ENCODE results near the gene DCAF7. TPM values are rescaled to one million over a fixed set of nuclear protein-coding genes. Genes with fewer than 3 reads are reported as not detected.

DCAF7 gene
- total and polyA plus RNA-seq, 2 of the 4 experiments (the other 2 are of a cell fraction) = 40.9 to 52.8 TPM

DNA sequence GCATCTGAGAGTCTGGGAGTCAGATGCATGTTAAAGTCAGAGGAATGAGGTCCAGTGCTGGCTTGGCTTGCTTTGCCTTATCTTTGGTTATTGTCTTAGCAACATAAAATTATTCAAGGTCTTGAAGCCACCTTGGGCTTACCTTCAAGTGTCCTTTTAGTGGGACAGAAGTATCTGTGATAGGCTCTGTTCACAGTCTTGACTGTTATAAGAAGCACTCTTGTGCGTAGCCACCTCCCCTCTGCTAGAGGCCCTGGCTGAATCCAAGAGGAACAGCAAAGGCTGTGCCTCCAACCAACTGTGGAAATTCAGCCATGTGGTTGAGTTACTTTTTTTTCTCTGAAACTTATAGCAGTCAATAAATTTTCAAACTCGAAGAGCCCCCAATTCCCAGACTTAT is 63.4 kb downstream of the DCAF7 start:
- H3K4me1 ChIP-seq (ENCODE audit: control insufficient read depth, insufficient read depth, low read length) = no peaks in the 10 kb centered on the region
- TF ChIP-seq CEBPB (IDR thresholded peaks at IDR 0.05; ENCODE audit: low read depth, low read length) = no peak
- TF ChIP-seq, protein P1, sequence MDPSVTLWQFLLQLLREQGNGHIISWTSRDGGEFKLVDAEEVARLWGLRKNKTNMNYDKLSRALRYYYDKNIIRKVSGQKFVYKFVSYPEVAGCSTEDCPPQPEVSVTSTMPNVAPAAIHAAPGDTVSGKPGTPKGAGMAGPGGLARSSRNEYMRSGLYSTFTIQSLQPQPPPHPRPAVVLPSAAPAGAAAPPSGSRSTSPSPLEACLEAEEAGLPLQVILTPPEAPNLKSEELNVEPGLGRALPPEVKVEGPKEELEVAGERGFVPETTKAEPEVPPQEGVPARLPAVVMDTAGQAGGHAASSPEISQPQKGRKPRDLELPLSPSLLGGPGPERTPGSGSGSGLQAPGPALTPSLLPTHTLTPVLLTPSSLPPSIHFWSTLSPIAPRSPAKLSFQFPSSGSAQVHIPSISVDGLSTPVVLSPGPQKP (IDR thresholded peaks at IDR 0.05; ENCODE audit: borderline replicate concordance, low read depth, low read length) = no peak
- TF ChIP-seq MXI1 (IDR thresholded peaks at IDR 0.05; ENCODE audit: borderline replicate concordance, low read depth, low read length) = no peak
- TF ChIP-seq SMC3 (IDR thresholded peaks at IDR 0.05; ENCODE audit: low read depth, low read length) = no peak
- no peak for TF ChIP-seq CHD1 (IDR thresholded peaks at IDR 0.05; ENCODE audit: low read depth, low read length)
- no peak for TF ChIP-seq RFX5 (IDR thresholded peaks at IDR 0.05; ENCODE audit: low read depth, low read length)
- no peak for TF ChIP-seq RCOR1 (IDR thresholded peaks at IDR 0.05; ENCODE audit: insufficient replicate concordance, low read length)
- in situ Hi-C loops (cut with MboI; ENCODE audit: low sequenced_read_pairs) = loop anchor here (5.0 kb wide), 1 partner anchor 191 kb away; no protein-coding TSS in a partner anchor
- peaks cover 6% of the 10 kb centered on the region for H3K36me3 ChIP-seq (ENCODE audit: control insufficient read depth, insufficient read depth, low read length)
- no peak overlapping the region for H2AK9ac ChIP-seq (replicated peaks; ENCODE audit: low read depth, low read length, poor library complexity)
- H4K91ac ChIP-seq (ENCODE audit: insufficient read depth, low read depth, low read length) = no peak overlapping the region
- no peak overlapping the region for H3K9ac ChIP-seq (ENCODE audit: low read depth, low read length)
- H3K4me2 ChIP-seq (ENCODE audit: low read depth, low read length) = no peak overlapping the region
- H3K56ac ChIP-seq (ENCODE audit: extremely low read depth, insufficient read depth, low read length) = no peak overlapping the region
- H3K27me3 ChIP-seq (ENCODE audit: control insufficient read depth, insufficient read depth, low read length) = no peaks in the 10 kb centered on the region
- ChIA-PET POLR2A (ENCODE audit: unreplicated experiment) (no interaction called here), CTCF (interaction anchor here (2.9 kb wide), 1 partner anchor 188 kb away, joined by 22 read pairs; no protein-coding TSS in a partner anchor)
- no peak overlapping the region for H3K27ac ChIP-seq (ENCODE audit: insufficient read depth, low read length)
- H3K23ac ChIP-seq (ENCODE audit: low read depth, low read length) = no peak overlapping the region
- no peak overlapping the region for H3K4ac ChIP-seq (ENCODE audit: low read depth, low read length)
- H3K4me3 ChIP-seq (ENCODE audit: insufficient read depth, low read depth, low read length) = no peak overlapping the region
- no peak overlapping the region for H2AK5ac ChIP-seq (ENCODE audit: low read depth, low read length)
- BruUV-seq (replicated peaks) = no TSS peak
- no peak for DNase-seq
- H2BK120ac ChIP-seq (ENCODE audit: low read depth, low read length) = no peak overlapping the region
- no peak overlapping the region for H3K14ac ChIP-seq (replicated peaks; ENCODE audit: low read depth, low read length)
- H3K18ac ChIP-seq (ENCODE audit: low read depth, low read length) = no peak overlapping the region
- intact Hi-C loops (cut with micrococcal nuclease) = no loop called here
- H4K20me1 ChIP-seq (ENCODE audit: insufficient read depth, low read length) = no peaks in the 10 kb centered on the region
- H3K79me1 ChIP-seq (ENCODE audit: low read depth in 1 of 2, low read length in 2 of 2) = no peaks in the 10 kb centered on the region
- H2BK5ac ChIP-seq (ENCODE audit: low read depth, low read length, poor library complexity, severe bottlenecking) = no peak overlapping the region
- H4K5ac ChIP-seq (ENCODE audit: low read depth, low read length) = no peak overlapping the region
- no peak overlapping the region for H2BK15ac ChIP-seq (ENCODE audit: low read depth, low read length)
- no peaks in the 10 kb centered on the region for H3K9me1 ChIP-seq (ENCODE audit: insufficient read depth, low read length)
- no peaks in the 10 kb centered on the region for H3K9me3 ChIP-seq (ENCODE audit: control insufficient read depth, insufficient read depth, low read length)
- dilution Hi-C loops (cut with HindIII; ENCODE audit: low sequenced_read_pairs, unreplicated experiment) = no loop called here
- no peak overlapping the region for H2BK20ac ChIP-seq (ENCODE audit: low read depth, low read length)
- H2AFZ ChIP-seq (replicated peaks; ENCODE audit: low read length, poor library complexity) = no peak overlapping the region
- no CpG with 5 or more reads among the region's 2 CpGs for WGBS, 2 experiments (ENCODE audit: extremely low coverage in 2 of 2, insufficient read length in 1 of 2)
- ATAC-seq (ENCODE audit: low read depth) = no peak
- H4K8ac ChIP-seq (ENCODE audit: low read depth in 2 of 2, low read length in 2 of 2) = no peak overlapping the region

All from IMR-90 (cell line).